HG02852 (cell line): Measurements from ENCODE around the gene FAR2.
"Not testable (repeated sequence)": the region's sequence is repeated elsewhere in the genome, so short reads cannot be mapped to it uniquely, and the experiment has no call there.

Experiments used
- ATAC-seq: cut with Tn5 transposase; IDR thresholded peaks from one replicate; pipeline ENCODE4 v1.9.1; 2021; ENCODE audit warnings: mild to moderate bottlenecking, moderate library complexity; ENCODE audit not compliant: unreplicated experiment

FAR2 gene

GRCh38 chr12:29152223-29152868 is 3.3 kb downstream of the FAR2 start:
- peak; percentile 76 for ATAC-seq

- ATAC-seq: no peak
Measured at GRCh38 chr12:29152981-29153630, 4.0 kb downstream of the FAR2 start.

- peak; percentile 63 for ATAC-seq
Measured at GRCh38 chr12:29155079-29155478, 6.0 kb downstream of the FAR2 start.

GRCh38 chr12:29157486-29157946 is 8.4 kb downstream of the FAR2 start:
- ATAC-seq: no peak

- no peak for ATAC-seq
Measured at GRCh38 chr12:29158115-29158763, 9.2 kb downstream of the FAR2 start.

GRCh38 chr12:29159661-29160060 is 10.6 kb downstream of the FAR2 start:
- ATAC-seq: no peak

- ATAC-seq: no peak
Measured at GRCh38 chr12:29160230-29160629, 11.2 kb downstream of the FAR2 start.

GRCh38 chr12:29163146-29163545 is 14.1 kb downstream of the FAR2 start:
- no peak for ATAC-seq

GRCh38 chr12:29164477-29165393 is 15.7 kb downstream of the FAR2 start:
- peak; percentile 99 for ATAC-seq

- no peak for ATAC-seq
Measured at GRCh38 chr12:29167445-29167844, 18.4 kb downstream of the FAR2 start.

GRCh38 chr12:29167988-29168387 is 18.9 kb downstream of the FAR2 start:
- ATAC-seq: no peak

- not testable (repeated sequence) for ATAC-seq
Measured at GRCh38 chr12:29169978-29170377, 20.9 kb downstream of the FAR2 start.

GRCh38 chr12:29170478-29171084 is 21.5 kb downstream of the FAR2 start:
- not testable (repeated sequence) for ATAC-seq

- no peak for ATAC-seq
Measured at GRCh38 chr12:29171421-29172258, 22.6 kb downstream of the FAR2 start.

- ATAC-seq: no peak
Measured at GRCh38 chr12:29176941-29177340, 27.9 kb downstream of the FAR2 start.

GRCh38 chr12:29182247-29182646 is 33.2 kb downstream of the FAR2 start:
- not testable (repeated sequence) for ATAC-seq

- no peak for ATAC-seq
Measured at GRCh38 chr12:29187756-29188155, 38.7 kb downstream of the FAR2 start.

- ATAC-seq: no peak
Measured at GRCh38 chr12:29191267-29191850, 42.3 kb downstream of the FAR2 start.

GRCh38 chr12:29198901-29199300 is 49.8 kb downstream of the FAR2 start:
- ATAC-seq: no peak
